Esophagus muscularis mucosa (tissue), 4 donors: ENCODE data around the gene SYPL2.

ENCODE experiments used
- CTCF ChIP-seq, 3 experiments: fragments of 200-600 bp in 2 of 3; fragments of 450-650 bp in 1 of 3; sonication (generic) in 2 of 3; IDR thresholded peaks; one replicate each; pipeline ENCODE4 v1.5.1; 2017 to 2019; ENCODE audit warnings: antibody characterized with exemption in 3 of 3, mild to moderate bottlenecking in 2 of 3, moderate library complexity in 1 of 3
- EP300 ChIP-seq: sonication (generic); formaldehyde crosslinking; IDR thresholded peaks from one replicate; pipeline ENCODE4 v1.6.1; 2017; ENCODE audit warnings: antibody characterized with exemption
- POLR2A ChIP-seq: fragments of 450-650 bp; IDR thresholded peaks from one replicate; pipeline ENCODE4 v1.6.1; 2017; ENCODE audit warnings: antibody characterized with exemption, moderate library complexity, mild to moderate bottlenecking, low read depth

DNA sequence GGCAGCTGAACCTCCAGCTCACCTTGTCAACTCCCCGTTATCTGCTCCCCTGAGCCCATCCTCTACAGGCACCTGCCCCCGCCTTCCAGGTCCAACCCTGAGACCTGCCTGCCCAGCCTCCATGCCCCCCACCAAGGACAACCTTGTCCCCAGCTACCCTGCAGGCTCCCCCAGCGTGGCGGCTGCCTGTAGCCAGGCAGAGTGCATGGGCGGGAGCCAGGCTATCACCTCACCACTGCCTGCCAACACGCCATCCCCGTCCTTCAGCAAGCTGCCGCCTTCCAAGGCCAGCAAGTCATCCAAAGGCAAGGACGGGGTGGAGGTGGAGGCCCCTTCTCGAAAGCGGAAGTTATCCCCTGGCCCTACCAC, 24.6 kb downstream of the SYPL2 start:
- TF ChIP-seq CTCF (IDR thresholded peaks at IDR 0.05), result no peak
- TF ChIP-seq POLR2A, result no peak
- no peak for TF ChIP-seq EP300
